ENCODE measurements around the gene PCDHGB5.
A peak's percentile ranks its signal among the peaks of the same experiment; 100 is the strongest.

PCDHGB5 gene

DNA sequence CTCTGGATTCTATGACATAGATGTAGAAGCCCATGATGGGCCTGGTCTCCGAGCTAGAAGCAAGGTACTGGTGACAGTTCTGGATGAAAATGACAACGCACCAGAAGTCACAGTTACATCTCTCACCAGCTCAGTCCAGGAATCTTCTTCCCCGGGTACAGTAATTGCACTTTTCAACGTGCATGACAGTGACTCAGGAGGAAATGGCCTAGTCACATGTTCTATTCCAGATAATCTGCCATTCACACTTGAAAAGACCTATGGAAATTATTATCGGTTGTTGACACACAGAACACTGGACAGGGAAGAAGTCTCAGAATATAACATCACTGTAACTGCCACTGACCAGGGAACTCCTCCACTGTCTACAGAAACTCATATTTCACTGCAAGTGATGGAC, 41.6 kb upstream of the PCDHGB5 start:
- TF ChIP-seq MYC (IDR thresholded peaks at IDR 0.05; ENCODE audit: low read depth, low read length), result no peak
- TF ChIP-seq, protein P1, sequence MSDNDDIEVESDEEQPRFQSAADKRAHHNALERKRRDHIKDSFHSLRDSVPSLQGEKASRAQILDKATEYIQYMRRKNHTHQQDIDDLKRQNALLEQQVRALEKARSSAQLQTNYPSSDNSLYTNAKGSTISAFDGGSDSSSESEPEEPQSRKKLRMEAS (IDR thresholded peaks at IDR 0.05; ENCODE audit: low read depth, low read length), result no peak
- no peak for TF ChIP-seq POLR2A (IDR thresholded peaks at IDR 0.05; ENCODE audit: extremely low read depth, insufficient read length)
- TF ChIP-seq, protein P2, sequence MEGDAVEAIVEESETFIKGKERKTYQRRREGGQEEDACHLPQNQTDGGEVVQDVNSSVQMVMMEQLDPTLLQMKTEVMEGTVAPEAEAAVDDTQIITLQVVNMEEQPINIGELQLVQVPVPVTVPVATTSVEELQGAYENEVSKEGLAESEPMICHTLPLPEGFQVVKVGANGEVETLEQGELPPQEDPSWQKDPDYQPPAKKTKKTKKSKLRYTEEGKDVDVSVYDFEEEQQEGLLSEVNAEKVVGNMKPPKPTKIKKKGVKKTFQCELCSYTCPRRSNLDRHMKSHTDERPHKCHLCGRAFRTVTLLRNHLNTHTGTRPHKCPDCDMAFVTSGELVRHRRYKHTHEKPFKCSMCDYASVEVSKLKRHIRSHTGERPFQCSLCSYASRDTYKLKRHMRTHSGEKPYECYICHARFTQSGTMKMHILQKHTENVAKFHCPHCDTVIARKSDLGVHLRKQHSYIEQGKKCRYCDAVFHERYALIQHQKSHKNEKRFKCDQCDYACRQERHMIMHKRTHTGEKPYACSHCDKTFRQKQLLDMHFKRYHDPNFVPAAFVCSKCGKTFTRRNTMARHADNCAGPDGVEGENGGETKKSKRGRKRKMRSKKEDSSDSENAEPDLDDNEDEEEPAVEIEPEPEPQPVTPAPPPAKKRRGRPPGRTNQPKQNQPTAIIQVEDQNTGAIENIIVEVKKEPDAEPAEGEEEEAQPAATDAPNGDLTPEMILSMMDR (IDR thresholded peaks at IDR 0.05; ENCODE audit: low read depth, low read length), result no peak
- DNase-seq (ENCODE audit: low read depth), result no peak
- no peak overlapping the region for H3K4me3 ChIP-seq (ENCODE audit: low read depth, low read length)

DNA sequence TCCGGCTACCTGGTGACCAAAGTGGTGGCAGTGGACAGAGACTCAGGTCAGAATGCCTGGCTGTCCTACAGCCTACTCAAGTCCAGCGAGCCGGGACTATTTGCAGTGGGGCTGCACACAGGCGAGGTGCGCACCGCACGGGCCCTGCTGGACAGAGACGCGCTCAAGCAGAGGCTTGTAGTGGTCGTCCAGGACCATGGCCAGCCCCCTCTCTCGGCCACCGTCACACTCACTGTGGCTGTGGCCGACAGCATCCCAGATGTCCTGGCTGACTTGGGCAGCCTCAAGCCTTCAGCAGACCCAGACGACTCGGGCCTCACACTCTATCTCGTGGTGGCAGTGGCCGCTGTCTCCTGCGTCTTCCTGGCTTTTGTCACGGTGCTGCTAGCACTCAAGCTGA, 40.8 kb upstream of the PCDHGB5 start:
- TF ChIP-seq, protein P2 (IDR thresholded peaks at IDR 0.05; ENCODE audit: low read depth, low read length), result no peak
- TF ChIP-seq MYC (IDR thresholded peaks at IDR 0.05; ENCODE audit: low read depth, low read length) (no peak), POLR2A (IDR thresholded peaks at IDR 0.05; ENCODE audit: extremely low read depth, insufficient read length) (no peak)
- TF ChIP-seq, protein P1 (IDR thresholded peaks at IDR 0.05; ENCODE audit: low read depth, low read length), result no peak
- no peak overlapping the region for H3K4me3 ChIP-seq (ENCODE audit: low read depth, low read length)
- no peak for DNase-seq (ENCODE audit: low read depth)

DNA sequence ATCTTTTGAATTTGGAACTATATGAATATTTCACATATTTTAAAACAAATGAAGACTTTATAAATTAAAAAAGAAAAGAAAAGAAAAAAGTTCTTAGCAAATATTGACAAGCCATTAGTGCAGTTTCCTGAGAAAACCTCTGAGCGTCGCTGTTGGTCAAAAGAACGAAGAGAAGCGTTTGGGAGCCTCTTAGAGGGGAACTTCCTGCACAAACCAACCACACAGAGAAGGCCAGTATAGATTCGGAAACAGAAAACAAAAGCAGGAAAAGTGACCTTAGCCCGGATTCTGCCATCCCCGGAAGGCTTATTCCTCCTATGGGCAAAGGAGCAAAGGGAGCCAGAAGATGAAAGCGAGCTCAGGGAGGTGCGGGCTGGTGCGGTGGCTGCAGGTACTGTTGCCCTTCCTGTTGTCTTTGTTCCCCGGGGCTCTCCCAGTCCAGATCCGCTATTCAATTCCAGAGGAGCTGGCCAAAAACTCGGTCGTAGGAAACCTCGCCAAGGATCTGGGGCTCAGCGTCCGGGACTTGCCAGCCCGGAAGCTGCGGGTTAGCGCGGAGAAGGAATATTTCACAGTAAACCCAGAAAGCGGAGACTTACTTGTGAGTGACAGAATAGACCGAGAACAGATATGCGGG, 37.8 kb upstream of the PCDHGB5 start, which contains the start of gene PCDHGB2:
TSS of gene PCDHGB2 (plus strand) at position 205 of the 637 bp plus-strand sequence. CDS start at position 347, 142 bp downstream.
- DNase-seq (ENCODE audit: low read depth), result peak; percentile 76
- peak within 1 kb of the TSS; percentile 75 for H3K4me3 ChIP-seq (ENCODE audit: low read depth, low read length)
- TF ChIP-seq POLR2A (IDR thresholded peaks at IDR 0.05; ENCODE audit: extremely low read depth, insufficient read length) (no peak), MYC (IDR thresholded peaks at IDR 0.05; ENCODE audit: low read depth, low read length) (no peak; the same call in 1 of the 2 replicates)
- TF ChIP-seq, protein P2 (IDR thresholded peaks at IDR 0.05; ENCODE audit: low read depth, low read length), result peak; percentile 62

DNA sequence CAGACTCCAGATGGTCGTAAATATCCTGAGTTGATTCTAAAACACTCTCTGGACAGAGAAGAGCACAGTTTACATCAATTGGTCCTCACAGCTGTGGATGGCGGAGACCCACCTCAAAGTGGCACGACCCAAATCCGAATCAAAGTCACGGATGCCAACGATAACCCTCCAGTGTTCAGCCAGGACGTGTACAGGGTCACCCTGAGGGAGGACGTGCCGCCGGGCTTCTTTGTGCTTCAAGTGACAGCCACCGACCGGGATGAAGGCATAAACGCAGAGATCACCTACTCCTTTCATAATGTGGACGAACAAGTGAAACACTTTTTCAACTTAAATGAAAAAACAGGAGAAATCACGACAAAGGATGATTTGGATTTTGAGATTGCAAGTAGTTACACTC, 37.1 kb upstream of the PCDHGB5 start:
- DNase-seq (ENCODE audit: low read depth), result no peak
- no peak for TF ChIP-seq POLR2A (IDR thresholded peaks at IDR 0.05; ENCODE audit: extremely low read depth, insufficient read length)
- TF ChIP-seq MYC (IDR thresholded peaks at IDR 0.05; ENCODE audit: low read depth, low read length), result no peak
- TF ChIP-seq, protein P1 (IDR thresholded peaks at IDR 0.05; ENCODE audit: low read depth, low read length), result no peak
- TF ChIP-seq, protein P2 (IDR thresholded peaks at IDR 0.05; ENCODE audit: low read depth, low read length), result no peak
- H3K4me3 ChIP-seq (ENCODE audit: low read depth, low read length), result peak overlapping the region; percentile 75

DNA sequence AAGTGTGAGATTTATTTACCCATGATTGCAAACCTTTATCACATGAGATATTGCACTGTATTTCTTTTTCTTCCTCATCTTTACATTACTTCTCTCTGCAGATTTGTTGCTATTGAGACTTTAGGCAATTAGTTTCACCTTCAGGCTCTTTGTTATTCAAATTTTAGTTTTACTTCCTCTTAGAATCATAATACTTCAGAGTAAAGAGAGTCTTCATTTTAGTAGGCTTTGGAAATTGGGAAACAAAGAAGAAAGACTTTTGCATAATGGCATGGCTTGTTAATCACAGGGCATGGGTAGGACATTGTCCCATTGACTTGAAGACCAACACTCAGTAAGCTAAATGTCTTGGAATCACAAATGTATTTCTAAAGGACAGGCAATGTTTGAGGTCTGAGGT, 35.0 kb upstream of the PCDHGB5 start:
- TF ChIP-seq MYC (IDR thresholded peaks at IDR 0.05; ENCODE audit: low read depth, low read length) (no peak), POLR2A (IDR thresholded peaks at IDR 0.05; ENCODE audit: extremely low read depth, insufficient read length) (no peak)
- TF ChIP-seq, protein P2 (IDR thresholded peaks at IDR 0.05; ENCODE audit: low read depth, low read length), result no peak
- TF ChIP-seq, protein P1 (IDR thresholded peaks at IDR 0.05; ENCODE audit: low read depth, low read length), result no peak
- no peak for DNase-seq (ENCODE audit: low read depth)
- H3K4me3 ChIP-seq (ENCODE audit: low read depth, low read length), result no peak overlapping the region

All from NB4 (cell line).